Sigmoid colon (tissue), 4 donors: ENCODE data around the gene CYP39A1.

Source experiments
- CTCF ChIP-seq, 4 experiments: fragments of 450-650 bp in 3 of 4; fragments of 200-600 bp in 1 of 4; IDR thresholded peaks; one replicate each; pipeline ENCODE4 v1.5.1; 2016 to 2019; ENCODE audit warnings: antibody characterized with exemption in 4 of 4, mild to moderate bottlenecking in 3 of 4, moderate library complexity in 2 of 4
- EP300 ChIP-seq, 4 donors: sonication (generic); formaldehyde crosslinking; IDR thresholded peaks; one replicate each; pipeline ENCODE4 v1.6.1; 2017; ENCODE audit warnings: antibody characterized with exemption in 4 of 4
- POLR2A ChIP-seq, 2 donors: fragments of 450-650 bp; IDR thresholded peaks; one replicate each; pipeline ENCODE4 v1.6.1; 2016; ENCODE audit warnings: antibody characterized with exemption in 2 of 2, mild to moderate bottlenecking in 2 of 2, moderate library complexity in 2 of 2

- TF ChIP-seq CTCF (IDR thresholded peaks at IDR 0.05) (no peak), POLR2A (IDR thresholded peaks at IDR 0.05) (no peak), EP300 (IDR thresholded peaks at IDR 0.05) (no peak)
Measured at GRCh38 chr6:46688966-46689335, 36.3 kb upstream of the CYP39A1 start.
